GM12878 (cell line): ENCODE results near the gene PHKA1. TPM values are rescaled to one million over a fixed set of nuclear protein-coding genes. Genes with fewer than 3 reads are reported as not detected.

Experiments used
- ATAC-seq: fragments of 200-7000 bp; cut with Tn5 transposase; 3 replicates; pipeline ENCODE4 v1.9.1; 2020; ENCODE audit warnings: mild to moderate bottlenecking, moderate library complexity
- BruUV-seq: library from RNA; stranded (reverse); fragments of 400-500 nt; replicated peaks from 2 replicates; lab custom pipeline; 2021; lab: Mats Ljungman, UMichigan
- CTCF ChIA-PET: fragments of 300-600 bp; sonication (Branson Sonifier 250); formaldehyde crosslinking; extraction: SDS; loops from one replicate; lab custom pipeline; 2021; ENCODE audit warnings: inconsistent platforms; lab: Yijun Ruan, JAX
- POLR2A ChIA-PET: fragments of 350-600 bp; formaldehyde crosslinking; extraction: SDS; loops from one replicate; lab custom pipeline; 2021; ENCODE audit warnings: inconsistent platforms; lab: Charles Lee
- RAD21 ChIA-PET: fragments of 300-600 bp; sonication (Branson Sonifier 250); formaldehyde crosslinking; loops from one replicate; lab custom pipeline; 2023; ENCODE audit warnings: antibody characterized with exemption; ENCODE audit not compliant: unreplicated experiment; lab: Charles Lee
- SMC1A ChIA-PET: fragments of 300-600 bp; sonication (Branson Sonifier 250); formaldehyde crosslinking; loops from one replicate; lab custom pipeline; 2023; ENCODE audit not compliant: unreplicated experiment, uncharacterized antibody; lab: Charles Lee
- DNase-seq: peaks from one replicate; pipeline ENCODE4 v3.0.0-alpha.2; 2011; ENCODE audit warnings: low read depth, low spot score
- FAIRE-seq: peaks from 3 replicates; lab custom pipeline; 2011; peaks lifted over from hg19 to GRCh38; lab: Jason Lieb, UNC
- H2AFZ ChIP-seq: 2 replicates; pipeline ENCODE4 v1.6.0; 2011; ENCODE audit warnings: low read depth, low read length, control low read depth; ENCODE audit not compliant: control insufficient read depth
- H3K27ac ChIP-seq: 2 replicates; pipeline ENCODE4 v1.5.1; 2011; ENCODE audit warnings: control low read depth; ENCODE audit not compliant: control insufficient read depth, insufficient read depth
- H3K27me3 ChIP-seq, 2 experiments: replicated peaks in 1 of 2; 2 replicates each; pipeline versions ENCODE4 v1.6.0 to v1.6.1; 2011; ENCODE audit warnings: low read length in 1 of 2; ENCODE audit not compliant: control insufficient read depth in 2 of 2, insufficient read depth in 2 of 2
- H3K36me3 ChIP-seq, 2 experiments: 2 replicates each; pipeline ENCODE4 v1.5.1; 2011; ENCODE audit warnings: low read length in 1 of 2; ENCODE audit not compliant: control insufficient read depth in 2 of 2, insufficient read depth in 2 of 2
- H3K4me1 ChIP-seq: 2 replicates; pipeline ENCODE4 v1.6.1; 2011; ENCODE audit warnings: mild to moderate bottlenecking, low read length, moderate library complexity, mixed read lengths; ENCODE audit not compliant: control insufficient read depth, insufficient read depth
- H3K4me2 ChIP-seq: 2 replicates; pipeline ENCODE4 v1.6.0; 2011; ENCODE audit warnings: control low read depth; ENCODE audit not compliant: control insufficient read depth, insufficient read depth
- H3K4me3 ChIP-seq: fragments of 200-600 bp; sonication (generic); 2 replicates; pipeline ENCODE4 v1.5.1; 2016
- H3K79me2 ChIP-seq: 2 replicates; pipeline ENCODE4 v1.6.0; 2011; ENCODE audit warnings: low read length; ENCODE audit not compliant: control insufficient read depth, insufficient read depth
- H3K9ac ChIP-seq: 2 replicates; pipeline ENCODE4 v1.8.0; 2011; ENCODE audit warnings: low read length, control low read depth, mixed read lengths; ENCODE audit not compliant: control insufficient read depth, insufficient read depth
- H3K9me3 ChIP-seq: replicated peaks from 3 replicates; pipeline ENCODE4 v1.5.1; 2011; ENCODE audit warnings: mild to moderate bottlenecking, low read length; ENCODE audit not compliant: control insufficient read depth, insufficient read depth
- H4K20me1 ChIP-seq: 2 replicates; pipeline ENCODE4 v1.6.0; 2011; ENCODE audit not compliant: control insufficient read depth, insufficient read depth
- BACH1 ChIP-seq: fragments of 450-650 bp; IDR thresholded peaks from 2 replicates; pipeline ENCODE4 v1.6.1; 2017; ENCODE audit warnings: mild to moderate bottlenecking, borderline replicate concordance
- EED ChIP-seq: sonication (generic); IDR thresholded peaks from 2 replicates; pipeline ENCODE4 v1.6.1; 2016; ENCODE audit warnings: antibody characterized with exemption, low read depth
- HCFC1 ChIP-seq: fragments of 150-350 bp; IDR thresholded peaks from 2 replicates; pipeline ENCODE4 v1.6.1; 2014; ENCODE audit warnings: low read length
- HDGF ChIP-seq: fragments of 450-650 bp; IDR thresholded peaks from 2 replicates; pipeline ENCODE4 v1.6.1; 2016; ENCODE audit warnings: antibody characterized with exemption
- IKZF2 ChIP-seq, 2 experiments: fragments of 450-650 bp; IDR thresholded peaks; 2 replicates each; pipeline ENCODE4 v1.6.1; 2017; ENCODE audit warnings: mild to moderate bottlenecking in 2 of 2, moderate library complexity in 2 of 2
- MYC ChIP-seq: IDR thresholded peaks from 2 replicates; pipeline ENCODE4 v1.6.1; 2011; ENCODE audit warnings: mild to moderate bottlenecking, low read length, moderate library complexity, inconsistent platforms; ENCODE audit not compliant: insufficient read depth, insufficient replicate concordance, insufficient read length, severe bottlenecking
- NFXL1 ChIP-seq: fragments of 450-650 bp; IDR thresholded peaks from 2 replicates; pipeline ENCODE4 v1.6.1; 2017; ENCODE audit warnings: antibody characterized with exemption, mild to moderate bottlenecking, borderline replicate concordance
- RAD21 ChIP-seq: IDR thresholded peaks from 2 replicates; pipeline ENCODE4 v1.6.1; 2011; ENCODE audit warnings: mild to moderate bottlenecking, low read depth, low read length, moderate library complexity; ENCODE audit not compliant: insufficient read depth
- SMC3 ChIP-seq: IDR thresholded peaks from 2 replicates; pipeline ENCODE4 v1.6.1; 2011; ENCODE audit warnings: low read length, improper control_type of control experiment, borderline replicate concordance
- WGBS: methylation state at CpG from one replicate; pipeline ENCODE4 v1.1.6; 2016; ENCODE audit warnings: low lambda C conversion rate; ENCODE audit not compliant: insufficient replicate concordance, insufficient coverage; ENCODE audit errors: missing lambda C conversion rate; 5-methylcytosine and 5-hydroxymethylcytosine counted together
- in situ Hi-C: fragments of 300-500 bp; cut with MboI; formaldehyde crosslinking; loops from 9 replicates; pipeline ENCODE4 v1.14.3; 2018; ENCODE audit warnings: mixed read lengths
- intact Hi-C: fragments of 100-400 bp; cut with micrococcal nuclease; formaldehyde crosslinking; loops from one replicate; pipeline ENCODE4 v1.14.2; 2022; ENCODE audit not compliant: unreplicated experiment
- polyA plus RNA-seq, 11 experiments: library from polyadenylated mRNA; depleted of rRNA in 4 of 11; unstranded in 6 of 11; stranded (reverse) in 5 of 11; fragments of >200 nt; fragmentation: Nextera tagmentation in 4 of 11; fragmentation: Illumina TruSeq in 1 of 11; extraction: Ambion mirVana in 4 of 11; extraction: Trizol in 1 of 11; gene quantifications; 1 replicate in 1 of 11; 2 replicates in 10 of 11; pipeline versions ENCODE4 v1.2.1 to v1.2.3, GENCODE V29; 2011 to 2016; ENCODE audit warnings: inconsistent platforms in 2 of 11, missing spikeins in 2 of 11, low read depth in 1 of 11
- total RNA-seq, 4 experiments: library from RNA; depleted of rRNA in 3 of 4; stranded (reverse); fragments of >200 nt in 3 of 4; fragmentation: Illumina TruSeq in 1 of 4; extraction: Trizol in 1 of 4; gene quantifications; 2 replicates each; pipeline versions ENCODE4 v1.2.1 to v1.2.3, GENCODE V29; 2013 to 2021
- TF ChIP-seq, protein P1 (sequence below), 3 experiments: IDR thresholded peaks in 2 of 3; conservative IDR thresholded peaks in 1 of 3; 2 replicates each; pipeline ENCODE4 v1.5.1; 2011; ENCODE audit warnings: low read depth in 3 of 3, low read length in 3 of 3, mild to moderate bottlenecking in 3 of 3, control low read depth in 2 of 3, moderate library complexity in 2 of 3, inconsistent platforms in 1 of 3, mixed read lengths in 1 of 3; ENCODE audit not compliant: control insufficient read depth in 2 of 3, insufficient read depth in 1 of 3; ENCODE audit errors: extremely low read depth in 1 of 3

PHKA1 gene
- total and polyA plus RNA-seq, 10 of the 15 experiments (the other 5 are each of a cell fraction or from before 2014, with no cell fraction given) = under 0.01 to 0.15 (median 0.05) TPM; not detected in 4

- ChIA-PET SMC1A (interaction anchor here (0.9 to 2.3 kb wide), 6 partner anchors 9 to 296 kb away, joined by 3 to 17 read pairs (median 4); partner anchors contain the start of gene RPS4X), CTCF (interaction anchor here (0.6 to 4.0 kb wide), 9 partner anchors 12 to 296 kb away, joined by 3 to 40 read pairs (median 6); partner anchors contain the start of gene RPS4X), POLR2A (interaction anchor here (0.6 kb wide), 1 partner anchor 16 kb away, joined by 5 read pairs; no protein-coding TSS in a partner anchor), RAD21 (interaction anchor here (0.6 to 2.6 kb wide), 11 partner anchors 41 to 1467 kb away, joined by 3 to 11 read pairs (median 4); partner anchors contain the start of gene RPS4X)
- no peaks in the 10 kb centered on the region for H3K27me3 ChIP-seq
- WGBS = 11% methylated on average over 5 of the region's 5 CpGs
- no peak overlapping the region for H3K4me2 ChIP-seq
- H3K4me3 ChIP-seq = no peak overlapping the region
- DNase-seq (no peak), ATAC-seq (peak; percentile 79), FAIRE-seq (no peak)
- intact Hi-C loops = loop anchor here (1.0 kb wide), 1 partner anchor 295 kb away; no protein-coding TSS in a partner anchor
- H3K4me1 ChIP-seq = no peaks in the 10 kb centered on the region
- no peak overlapping the region for H3K9ac ChIP-seq
- H2AFZ ChIP-seq = no peak overlapping the region
- no peak overlapping the region for H3K27ac ChIP-seq
- H3K9me3 ChIP-seq = no peaks in the 10 kb centered on the region
- in situ Hi-C loops = loop anchor here (10.0 kb wide), 1 partner anchor 296 kb away; no protein-coding TSS in a partner anchor
- no peaks in the 10 kb centered on the region for H4K20me1 ChIP-seq
- BruUV-seq = no TSS peak
- TF ChIP-seq RAD21 (peak; percentile 47; the same call in 1 of the 2 replicates), EED (no peak), SMC3 (peak; percentile 32; the same call in 1 of the 2 replicates), BACH1 (no peak), HDGF (no peak), IKZF2 (IDR thresholded peaks at IDR 0.05) (no peak), HCFC1 (no peak), NFXL1 (no peak), MYC (no peak)
- TF ChIP-seq, protein P1, sequence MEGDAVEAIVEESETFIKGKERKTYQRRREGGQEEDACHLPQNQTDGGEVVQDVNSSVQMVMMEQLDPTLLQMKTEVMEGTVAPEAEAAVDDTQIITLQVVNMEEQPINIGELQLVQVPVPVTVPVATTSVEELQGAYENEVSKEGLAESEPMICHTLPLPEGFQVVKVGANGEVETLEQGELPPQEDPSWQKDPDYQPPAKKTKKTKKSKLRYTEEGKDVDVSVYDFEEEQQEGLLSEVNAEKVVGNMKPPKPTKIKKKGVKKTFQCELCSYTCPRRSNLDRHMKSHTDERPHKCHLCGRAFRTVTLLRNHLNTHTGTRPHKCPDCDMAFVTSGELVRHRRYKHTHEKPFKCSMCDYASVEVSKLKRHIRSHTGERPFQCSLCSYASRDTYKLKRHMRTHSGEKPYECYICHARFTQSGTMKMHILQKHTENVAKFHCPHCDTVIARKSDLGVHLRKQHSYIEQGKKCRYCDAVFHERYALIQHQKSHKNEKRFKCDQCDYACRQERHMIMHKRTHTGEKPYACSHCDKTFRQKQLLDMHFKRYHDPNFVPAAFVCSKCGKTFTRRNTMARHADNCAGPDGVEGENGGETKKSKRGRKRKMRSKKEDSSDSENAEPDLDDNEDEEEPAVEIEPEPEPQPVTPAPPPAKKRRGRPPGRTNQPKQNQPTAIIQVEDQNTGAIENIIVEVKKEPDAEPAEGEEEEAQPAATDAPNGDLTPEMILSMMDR (IDR thresholded peaks at IDR 0.05 in 2 of 3, conservative IDR thresholded peaks at IDR 0.05 in 1 of 3; ENCODE audit: control insufficient read depth in 2 of 3, extremely low read depth in 1 of 3, insufficient read depth in 1 of 3, low read depth in 3 of 3, low read length in 3 of 3) = peak in 2 of 3 experiments; percentile 15 to 38; a peak in 1 of 6 replicates
- no peaks in the 10 kb centered on the region for H3K79me2 ChIP-seq
- H3K36me3 ChIP-seq = no peaks in the 10 kb centered on the region; a peak in 1 of 4 replicates
These were observed 173.8 kb downstream of the PHKA1 start for GRCh38 chrX:72540318-72540717.
